C4-2B (cell line): Measurements from ENCODE around the gene GRAMD1C.

Experiments
- ZFX ChIP-seq: fragments of 450-650 bp; IDR thresholded peaks from 2 replicates; pipeline ENCODE4 v1.6.1; 2017
- TF ChIP-seq, protein P1 (sequence below): fragments of 450-650 bp; conservative IDR thresholded peaks from 2 replicates; pipeline ENCODE4 v1.5.1; 2017; ENCODE audit warnings: mild to moderate bottlenecking

- TF ChIP-seq, protein P1, sequence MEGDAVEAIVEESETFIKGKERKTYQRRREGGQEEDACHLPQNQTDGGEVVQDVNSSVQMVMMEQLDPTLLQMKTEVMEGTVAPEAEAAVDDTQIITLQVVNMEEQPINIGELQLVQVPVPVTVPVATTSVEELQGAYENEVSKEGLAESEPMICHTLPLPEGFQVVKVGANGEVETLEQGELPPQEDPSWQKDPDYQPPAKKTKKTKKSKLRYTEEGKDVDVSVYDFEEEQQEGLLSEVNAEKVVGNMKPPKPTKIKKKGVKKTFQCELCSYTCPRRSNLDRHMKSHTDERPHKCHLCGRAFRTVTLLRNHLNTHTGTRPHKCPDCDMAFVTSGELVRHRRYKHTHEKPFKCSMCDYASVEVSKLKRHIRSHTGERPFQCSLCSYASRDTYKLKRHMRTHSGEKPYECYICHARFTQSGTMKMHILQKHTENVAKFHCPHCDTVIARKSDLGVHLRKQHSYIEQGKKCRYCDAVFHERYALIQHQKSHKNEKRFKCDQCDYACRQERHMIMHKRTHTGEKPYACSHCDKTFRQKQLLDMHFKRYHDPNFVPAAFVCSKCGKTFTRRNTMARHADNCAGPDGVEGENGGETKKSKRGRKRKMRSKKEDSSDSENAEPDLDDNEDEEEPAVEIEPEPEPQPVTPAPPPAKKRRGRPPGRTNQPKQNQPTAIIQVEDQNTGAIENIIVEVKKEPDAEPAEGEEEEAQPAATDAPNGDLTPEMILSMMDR = no peak
- no peak for TF ChIP-seq ZFX
Observed at GRCh38 chr3:113812854-113813253, 25.7 kb upstream of the GRAMD1C start.
